GM19438 (cell line): Measurements from ENCODE around the gene TBL1Y.
"Not testable (repeated sequence)": the region's sequence is repeated elsewhere in the genome, so short reads cannot be mapped to it uniquely, and the experiment has no call there.

Experiments
- ATAC-seq: cut with Tn5 transposase; IDR thresholded peaks from one replicate; pipeline ENCODE4 v1.9.1; 2021; ENCODE audit warnings: low read depth; ENCODE audit not compliant: unreplicated experiment

TBL1Y gene

GRCh38 chrY:6910372-6911252, at the start of gene TBL1Y:
Gene TBL1Y, plus strand, starts transcription at chrY:6910697. Its CDS starts 114,388 bp downstream, at chrY:7025085.
- no peak for ATAC-seq

- no peak for ATAC-seq
These were observed 16.0 kb upstream of the TBL1Y start for GRCh38 chrY:6894496-6894895.

- no peak for ATAC-seq
These were observed 15.3 kb upstream of the TBL1Y start for GRCh38 chrY:6895236-6895635.

- ATAC-seq: not testable (repeated sequence)
These were observed 8.4 kb upstream of the TBL1Y start for GRCh38 chrY:6902116-6902515.

- ATAC-seq: no peak
These were observed 2.9 kb upstream of the TBL1Y start for GRCh38 chrY:6907591-6907990.

- not testable (repeated sequence) for ATAC-seq
These were observed 2.5 kb upstream of the TBL1Y start for GRCh38 chrY:6908021-6908420.

GRCh38 chrY:6909118-6909521, 1.4 kb upstream of the TBL1Y start:
- ATAC-seq: no peak

- ATAC-seq: no peak
These were observed 641 bp upstream of the TBL1Y start for GRCh38 chrY:6909856-6910255.

GRCh38 chrY:6911253-6911881, 870 bp downstream of the TBL1Y start, which contains the start of gene AMELY:
Gene AMELY, minus strand, starts transcription at chrY:6911752. Its CDS starts 39,144 bp downstream, at chrY:6872608.
- ATAC-seq: no peak

GRCh38 chrY:6913362-6913761, 2.9 kb downstream of the TBL1Y start:
- no peak for ATAC-seq

- ATAC-seq: no peak
These were observed 10.6 kb downstream of the TBL1Y start for GRCh38 chrY:6921061-6921460.

- ATAC-seq: no peak
These were observed 17.8 kb downstream of the TBL1Y start for GRCh38 chrY:6928265-6928664.

GRCh38 chrY:6929237-6929636, 18.7 kb downstream of the TBL1Y start:
- no peak for ATAC-seq

GRCh38 chrY:6931779-6932396, 21.4 kb downstream of the TBL1Y start:
- no peak for ATAC-seq

GRCh38 chrY:6935497-6935896, 25.0 kb downstream of the TBL1Y start:
- ATAC-seq: no peak

GRCh38 chrY:6947695-6948094, 37.2 kb downstream of the TBL1Y start:
- no peak for ATAC-seq

GRCh38 chrY:6948378-6948777, 37.9 kb downstream of the TBL1Y start:
- no peak for ATAC-seq

- ATAC-seq: no peak
These were observed 39.5 kb downstream of the TBL1Y start for GRCh38 chrY:6949947-6950346.

- no peak for ATAC-seq
These were observed 54.2 kb downstream of the TBL1Y start for GRCh38 chrY:6964732-6965131.

- no peak for ATAC-seq
These were observed 56.0 kb downstream of the TBL1Y start for GRCh38 chrY:6966521-6966920.

- no peak for ATAC-seq
These were observed 57.2 kb downstream of the TBL1Y start for GRCh38 chrY:6967736-6968135.
